Heart left ventricle (tissue), 13 donors: Measurements from ENCODE around the gene CLSTN2.

ENCODE experiments used
- POLR2A ChIP-seq, 2 donors: fragments of 450-650 bp; IDR thresholded peaks; one replicate each; pipeline ENCODE4 v1.6.1; 2017; ENCODE audit warnings: antibody characterized with exemption in 2 of 2, mild to moderate bottlenecking in 2 of 2, moderate library complexity in 2 of 2
- TF ChIP-seq, protein P1 (sequence below), 12 donors: fragments of 200-600 bp; sonication (generic) in 4 of 12; IDR thresholded peaks; one replicate each; pipeline versions ENCODE4 v1.5.0 to v1.8.0; 2018 to 2022; ENCODE audit warnings: antibody characterized with exemption in 12 of 12, mild to moderate bottlenecking in 5 of 12
- donor health status: ischemic (EF 13 %, LVEDD 7.1; RV severe dilation, severe dysfunction).
- donor health status: DM: no; HTN: yes; CAD: no.
- donor health status: DM: no; HTN: no; CAD: no.
- donor health status: ischemic (EF 25% LVEDD 6.9; RV normal size, moderate dysfunction).
- donor health status: ischemic (EF 25% LVEDD 5.7; RV mildly dilated, moderate dysfunction).
- donor health status: ischemic (EF 35%, LVEDD 5.7; RV mildly dilated, moderate dysfunction).
- donor health status: nonischemic (EF 11% LVEDD 7.7; RV severe dilation, severe dysfunction).
- donor health status: DM: yes; HTN: yes; CAD: no.
- donor health status: PGD.
- donor health status: ischemic (EF 29% LVEDD 5.4; RV normal size, mild dysfunction).
- donor health status: nonischemic (EF 23%, LVEDD 6.1; RV moderate dilation, normal function).

DNA sequence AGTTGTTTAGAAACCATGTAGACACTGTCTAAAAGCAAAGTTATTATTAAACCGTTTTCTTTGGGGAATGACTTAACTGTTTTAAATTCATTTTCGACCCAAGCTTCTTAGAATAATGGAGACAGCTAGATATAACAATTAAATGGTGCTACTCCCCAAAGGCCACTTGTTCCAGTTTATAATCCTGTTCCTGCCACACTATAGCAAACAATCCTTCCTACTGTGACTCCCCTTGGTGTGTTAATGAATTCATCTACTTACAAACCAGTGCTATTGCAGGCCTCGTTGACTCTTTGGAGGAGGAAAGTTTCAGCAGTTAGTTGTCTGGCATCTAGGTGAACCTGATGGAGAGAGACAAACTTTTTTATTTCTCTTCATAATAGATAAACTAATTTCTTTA, 25.2 kb upstream of the CLSTN2 start:
- TF ChIP-seq, protein P1, sequence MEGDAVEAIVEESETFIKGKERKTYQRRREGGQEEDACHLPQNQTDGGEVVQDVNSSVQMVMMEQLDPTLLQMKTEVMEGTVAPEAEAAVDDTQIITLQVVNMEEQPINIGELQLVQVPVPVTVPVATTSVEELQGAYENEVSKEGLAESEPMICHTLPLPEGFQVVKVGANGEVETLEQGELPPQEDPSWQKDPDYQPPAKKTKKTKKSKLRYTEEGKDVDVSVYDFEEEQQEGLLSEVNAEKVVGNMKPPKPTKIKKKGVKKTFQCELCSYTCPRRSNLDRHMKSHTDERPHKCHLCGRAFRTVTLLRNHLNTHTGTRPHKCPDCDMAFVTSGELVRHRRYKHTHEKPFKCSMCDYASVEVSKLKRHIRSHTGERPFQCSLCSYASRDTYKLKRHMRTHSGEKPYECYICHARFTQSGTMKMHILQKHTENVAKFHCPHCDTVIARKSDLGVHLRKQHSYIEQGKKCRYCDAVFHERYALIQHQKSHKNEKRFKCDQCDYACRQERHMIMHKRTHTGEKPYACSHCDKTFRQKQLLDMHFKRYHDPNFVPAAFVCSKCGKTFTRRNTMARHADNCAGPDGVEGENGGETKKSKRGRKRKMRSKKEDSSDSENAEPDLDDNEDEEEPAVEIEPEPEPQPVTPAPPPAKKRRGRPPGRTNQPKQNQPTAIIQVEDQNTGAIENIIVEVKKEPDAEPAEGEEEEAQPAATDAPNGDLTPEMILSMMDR (IDR thresholded peaks at IDR 0.05): no peak
- TF ChIP-seq POLR2A (IDR thresholded peaks at IDR 0.05): no peak
